Lung (tissue), 12 donors: ENCODE results near the gene CHRDL2. TPM values are rescaled to one million over a fixed set of nuclear protein-coding genes. Genes with fewer than 3 reads are reported as not detected.

ENCODE experiments used
- ATAC-seq: fragments of 200-7000 bp; cut with Tn5 transposase; one replicate; pipeline ENCODE4 v1.9.1; 2020; ENCODE audit warnings: moderate number of reproducible peaks; ENCODE audit not compliant: insufficient read depth, low FRiP score
- DNase-seq, 3 donors: peaks; one replicate each; pipeline ENCODE4 v3.0.0-alpha.2; 2013 to 2017
- H3K27ac ChIP-seq, 2 donors: one replicate each; pipeline ENCODE4 v1.5.1; 2013; ENCODE audit warnings: mild to moderate bottlenecking in 2 of 2, moderate library complexity in 2 of 2, control low read depth in 1 of 2, inconsistent platforms in 1 of 2, low read depth in 1 of 2, low read length in 1 of 2
- H3K27me3 ChIP-seq, 3 donors: one replicate each; pipeline ENCODE4 v1.5.1; 2013; ENCODE audit warnings: low read length in 2 of 3; ENCODE audit not compliant: control insufficient read depth in 3 of 3, insufficient read depth in 3 of 3
- H3K36me3 ChIP-seq, 4 donors: one replicate each; pipeline ENCODE4 v1.5.1; 2013; ENCODE audit warnings: low read length in 4 of 4, mild to moderate bottlenecking in 1 of 4, moderate library complexity in 1 of 4; ENCODE audit not compliant: control insufficient read depth in 4 of 4, insufficient read depth in 4 of 4
- H3K4me1 ChIP-seq, 5 donors: one replicate each; pipeline ENCODE4 v1.5.1; 2013; ENCODE audit warnings: low read length in 5 of 5, mild to moderate bottlenecking in 2 of 5, moderate library complexity in 1 of 5; ENCODE audit not compliant: control insufficient read depth in 5 of 5, insufficient read depth in 5 of 5
- H3K4me3 ChIP-seq: one replicate; pipeline ENCODE4 v1.5.1; 2013; ENCODE audit warnings: mild to moderate bottlenecking, control low read depth, moderate library complexity
- H3K9ac ChIP-seq, 2 donors: one replicate each; pipeline ENCODE4 v1.5.1; 2013; ENCODE audit warnings: low read length in 2 of 2, control low read depth in 1 of 2; ENCODE audit not compliant: insufficient read depth in 1 of 2
- H3K9me3 ChIP-seq, 4 donors: one replicate each; pipeline ENCODE4 v1.5.1; 2013; ENCODE audit warnings: low read length in 3 of 4, mild to moderate bottlenecking in 1 of 4, moderate library complexity in 1 of 4; ENCODE audit not compliant: control insufficient read depth in 4 of 4, insufficient read depth in 3 of 4
- CTCF ChIP-seq: IDR thresholded peaks from 2 replicates; pipeline ENCODE4 v1.5.1; 2012; ENCODE audit warnings: mild to moderate bottlenecking; ENCODE audit errors: control extremely low read depth, extremely low read depth
- WGBS, 2 donors: extraction: QIAGEN DNeasy Blood & Tissue Kit; methylation state at CpG; one replicate each; pipeline ENCODE4 v1.1.7; 2013; 5-methylcytosine and 5-hydroxymethylcytosine counted together
- polyA plus RNA-seq, 2 donors: library from polyadenylated mRNA; stranded (reverse); fragments of 200-250 nt; gene quantifications; one replicate each; pipeline ENCODE4 v1.2.1, GENCODE V29; 2013
- total RNA-seq, 2 donors: library from RNA; depleted of rRNA in 1 of 2; stranded (reverse); fragments of >200 nt in 1 of 2; gene quantifications; one replicate each; pipeline ENCODE4 v1.2.1, GENCODE V29; 2014 to 2021
- donor health status: control.
- donor health status: control.
- donor health status: Bipolar disorder and iron deficiency.
- donor health status: healthy.
- donor health status: DM: yes; HTN: yes; CAD: no.

The CHRDL2 gene
- total and polyA plus RNA-seq, 4 donors: 1.7 to 5.9 (median 4.8) TPM

GRCh38 chr11:74742070-74742469, 10.8 kb upstream of the CHRDL2 start:
- ATAC-seq: no peak
- 87 to 93% methylated on average over 4 of the region's 4 CpGs for WGBS, 2 donors
- DNase-seq: peak in 1 of 3 donors; percentile 11
- no peaks in the 10 kb centered on the region for H3K9me3 ChIP-seq
- no peaks in the 10 kb centered on the region for H3K36me3 ChIP-seq
- H3K27ac ChIP-seq: no peak overlapping the region
- no peak overlapping the region for H3K4me3 ChIP-seq
- TF ChIP-seq CTCF: no peak
- no peak overlapping the region for H3K9ac ChIP-seq
- no peaks in the 10 kb centered on the region for H3K27me3 ChIP-seq
- no peaks in the 10 kb centered on the region for H3K4me1 ChIP-seq

DNA sequence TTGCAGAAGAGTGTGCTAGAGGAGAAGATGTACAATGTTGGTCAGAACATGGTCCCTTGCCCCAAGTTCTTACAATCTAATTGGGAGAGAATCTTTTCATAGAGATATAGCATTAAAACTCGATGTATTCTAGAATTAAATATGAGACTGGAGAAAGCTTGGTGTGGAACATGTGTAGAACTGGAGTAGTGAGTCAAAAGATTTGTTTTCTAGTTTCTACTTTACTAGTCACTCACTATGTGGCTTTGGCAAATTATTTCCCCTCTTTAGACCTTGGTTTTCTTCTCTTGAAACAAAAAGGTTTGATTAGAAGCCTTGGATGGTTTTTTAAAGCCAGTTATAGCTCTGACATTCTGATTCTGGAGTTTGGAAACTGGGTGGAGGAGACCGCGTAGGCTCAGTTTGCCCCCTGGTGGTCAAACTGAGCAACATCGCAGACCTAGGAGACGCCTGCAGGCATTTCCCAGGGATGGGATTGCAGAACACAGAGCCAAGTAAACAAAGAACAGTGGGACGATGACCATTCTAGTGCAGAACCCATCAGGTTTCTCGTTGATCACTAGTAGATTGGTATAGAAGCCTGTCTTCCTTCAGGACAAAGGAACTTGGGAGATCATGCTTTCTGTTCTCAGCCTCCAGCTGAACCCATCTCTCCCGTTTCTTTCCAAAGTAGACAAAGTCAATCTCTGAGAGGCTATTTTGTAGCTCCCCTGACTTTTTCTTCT, 8.5 kb upstream of the CHRDL2 start:
- Histone ChIP-seq H3K27ac (no peak overlapping the region), H3K4me1 (peaks cover 0 to 4% (median 0%) of the 10 kb centered on the region in 5 donors), H3K9ac (no peak overlapping the region), H3K36me3 (no peaks in the 10 kb centered on the region), H3K4me3 (no peak overlapping the region), H3K27me3 (peaks cover 0 to 3% (median 0%) of the 10 kb centered on the region in 3 donors), H3K9me3 (no peaks in the 10 kb centered on the region)
- peak; percentile 68 for TF ChIP-seq CTCF
- DNase-seq (peak; percentile 61 to 74 (median 70)), ATAC-seq (peak; percentile 87)
- 20 to 29% methylated on average over 8 of the region's 8 CpGs for WGBS, 2 donors

DNA sequence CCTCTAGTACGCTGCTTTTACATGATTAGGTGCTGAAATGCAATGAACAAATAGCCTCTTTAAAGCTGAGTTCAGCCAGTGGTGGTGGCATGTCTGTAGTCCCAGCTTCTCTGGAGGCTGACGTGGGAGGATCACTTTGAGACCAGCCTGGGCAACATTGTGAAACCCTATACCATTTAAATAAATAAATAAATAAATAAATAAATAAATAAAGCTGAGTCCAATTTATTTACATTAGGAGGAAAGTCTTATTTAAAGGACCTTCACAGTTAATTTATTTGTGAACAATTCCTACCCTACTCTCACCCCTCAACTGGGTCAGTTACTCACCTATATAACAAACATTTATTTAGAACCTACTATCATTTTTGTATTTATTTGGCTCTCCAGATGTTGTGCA, 4.8 kb upstream of the CHRDL2 start:
- H3K36me3 ChIP-seq: no peaks in the 10 kb centered on the region
- TF ChIP-seq CTCF: no peak
- ATAC-seq (no peak), DNase-seq (no peak)
- no peak overlapping the region for H3K9ac ChIP-seq
- H3K4me1 ChIP-seq: peaks cover 0 to 7% (median 0%) of the 10 kb centered on the region in 5 donors
- H3K4me3 ChIP-seq: no peak overlapping the region
- H3K9me3 ChIP-seq: no peaks in the 10 kb centered on the region
- H3K27me3 ChIP-seq: peaks cover 0 to 18% (median 13%) of the 10 kb centered on the region in 3 donors
- no peak overlapping the region for H3K27ac ChIP-seq
- WGBS, 2 donors: 89 to 90% methylated on average over 2 of the region's 2 CpGs
